Jurkat, Clone E6-1 (cell line): Measurements from ENCODE around the gene COL6A6.
"Not testable (repeated sequence)": the region's sequence is repeated elsewhere in the genome, so short reads cannot be mapped to it uniquely, and the experiment has no call there.

Experiments
- DNase-seq: peaks from one replicate; pipeline ENCODE4 v3.0.0-alpha.2; 2011; ENCODE audit warnings: low read depth, low spot score
- H3K4me3 ChIP-seq: 2 replicates; pipeline ENCODE4 v1.5.1; 2011; ENCODE audit warnings: mild to moderate bottlenecking, low read length, control low read depth, moderate library complexity

COL6A6 gene

GRCh38 chr3:130527426-130527825, 10.4 kb downstream of the COL6A6 start:
- no peak for DNase-seq
- no peak overlapping the region for H3K4me3 ChIP-seq

GRCh38 chr3:130528120-130528519, 11.1 kb downstream of the COL6A6 start:
- DNase-seq: no peak
- H3K4me3 ChIP-seq: no peak overlapping the region

GRCh38 chr3:130529486-130530215, 12.7 kb downstream of the COL6A6 start:
- no peak for DNase-seq
- no peak overlapping the region for H3K4me3 ChIP-seq

- no peak overlapping the region for H3K4me3 ChIP-seq
- no peak for DNase-seq
These were observed 16.3 kb downstream of the COL6A6 start for GRCh38 chr3:130533247-130533646.

GRCh38 chr3:130537673-130538304, 20.8 kb downstream of the COL6A6 start:
- no peak overlapping the region for H3K4me3 ChIP-seq
- DNase-seq: no peak

GRCh38 chr3:130539005-130539404, 22.0 kb downstream of the COL6A6 start:
- peak; percentile 60 for DNase-seq
- H3K4me3 ChIP-seq: no peak overlapping the region

GRCh38 chr3:130543322-130543721, 26.3 kb downstream of the COL6A6 start:
- no peak overlapping the region for H3K4me3 ChIP-seq
- DNase-seq: no peak

GRCh38 chr3:130546920-130547679, 30.1 kb downstream of the COL6A6 start:
- no peak for DNase-seq
- H3K4me3 ChIP-seq: no peak overlapping the region

- H3K4me3 ChIP-seq, DNase-seq: not testable (repeated sequence)
These were observed 30.7 kb downstream of the COL6A6 start for GRCh38 chr3:130547680-130548065.

- no peak overlapping the region for H3K4me3 ChIP-seq
These were observed 31.4 kb downstream of the COL6A6 start for GRCh38 chr3:130548356-130548755.

GRCh38 chr3:130557336-130558035, 40.5 kb downstream of the COL6A6 start:
- no peak for DNase-seq
- H3K4me3 ChIP-seq: no peak overlapping the region

More at GRCh38 chr3:130548356-130548755, 31.4 kb downstream of the COL6A6 start:
- DNase-seq: no peak

GRCh38 chr3:130558366-130558765, 41.4 kb downstream of the COL6A6 start:
- DNase-seq: no peak
- H3K4me3 ChIP-seq: no peak overlapping the region

- no peak for DNase-seq
- no peak overlapping the region for H3K4me3 ChIP-seq
These were observed 48.2 kb downstream of the COL6A6 start for GRCh38 chr3:130565224-130565623.
